GM12878 (cell line): ENCODE results near the gene ETV2. TPM values are rescaled to one million over a fixed set of nuclear protein-coding genes. Genes with fewer than 3 reads are reported as not detected.
A peak's percentile ranks its signal among the peaks of the same experiment; 100 is the strongest.

Source experiments
- ATF2 ChIP-seq: IDR thresholded peaks from 2 replicates; pipeline ENCODE4 v1.6.1; 2012; ENCODE audit warnings: low read length, inconsistent platforms
- BMI1 ChIP-seq: fragments of 450-650 bp; IDR thresholded peaks from 2 replicates; pipeline ENCODE4 v1.6.1; 2016; ENCODE audit warnings: mild to moderate bottlenecking, moderate library complexity, borderline replicate concordance
- CHD2 ChIP-seq: IDR thresholded peaks from 2 replicates; pipeline ENCODE4 v1.6.1; 2011; ENCODE audit warnings: low read depth, low read length, improper control_type of control experiment, borderline replicate concordance
- E4F1 ChIP-seq: fragments of 450-650 bp; IDR thresholded peaks from 2 replicates; pipeline ENCODE4 v1.6.1; 2018; ENCODE audit warnings: borderline replicate concordance, mild to moderate bottlenecking; ENCODE audit not compliant: partially characterized antibody
- EGR1 ChIP-seq, 2 experiments: IDR thresholded peaks; 1 replicate in 1 of 2; 2 replicates in 1 of 2; pipeline ENCODE4 v1.6.1; 2011 to 2012; ENCODE audit warnings: low read depth in 2 of 2, low read length in 2 of 2, borderline replicate concordance in 1 of 2, mild to moderate bottlenecking in 1 of 2, moderate library complexity in 1 of 2
- GABPA ChIP-seq: IDR thresholded peaks from 2 replicates; pipeline ENCODE4 v1.6.1; 2014; ENCODE audit warnings: antibody characterized with exemption, low read depth, mild to moderate bottlenecking, inconsistent platforms
- MEF2B ChIP-seq: fragments of 450-650 bp; IDR thresholded peaks from 2 replicates; pipeline ENCODE4 v1.6.1; 2018; ENCODE audit warnings: mild to moderate bottlenecking, moderate library complexity; ENCODE audit not compliant: partially characterized antibody, poor library complexity, severe bottlenecking
- MXI1 ChIP-seq: fragments of 150-350 bp; IDR thresholded peaks from 2 replicates; pipeline ENCODE4 v1.6.1; 2011; ENCODE audit warnings: low read depth, mild to moderate bottlenecking, inconsistent platforms, low read length, improper control_type of control experiment
- NFIC ChIP-seq: IDR thresholded peaks from 2 replicates; pipeline ENCODE4 v1.6.1; 2012; ENCODE audit warnings: low read depth, mild to moderate bottlenecking, inconsistent platforms, low read length, moderate library complexity
- PAX5 ChIP-seq: IDR thresholded peaks from 2 replicates; pipeline ENCODE4 v1.6.1; 2011; ENCODE audit warnings: low read depth, low read length, borderline replicate concordance
- SIN3A ChIP-seq: IDR thresholded peaks from 2 replicates; pipeline ENCODE4 v1.6.1; 2012; ENCODE audit warnings: low read depth, low read length, improper control_type of control experiment
- SMAD5 ChIP-seq: IDR thresholded peaks from 2 replicates; pipeline ENCODE4 v1.6.1; 2016; ENCODE audit warnings: antibody characterized with exemption, low read depth
- SUZ12 ChIP-seq: fragments of 200-600 bp; sonication (generic); IDR thresholded peaks from one replicate; pipeline ENCODE4 v1.6.1; 2018; ENCODE audit warnings: antibody characterized with exemption, mild to moderate bottlenecking; ENCODE audit not compliant: unreplicated experiment
- TBL1XR1 ChIP-seq: IDR thresholded peaks from 2 replicates; pipeline ENCODE4 v1.6.1; 2012; ENCODE audit warnings: low read depth, low read length, improper control_type of control experiment
- TCF3 ChIP-seq: IDR thresholded peaks from 2 replicates; pipeline ENCODE4 v1.6.1; 2012; ENCODE audit warnings: low read depth, mild to moderate bottlenecking, low read length, borderline replicate concordance; ENCODE audit not compliant: insufficient read depth
- TCF7 ChIP-seq: IDR thresholded peaks from 2 replicates; pipeline ENCODE4 v1.6.1; 2014; ENCODE audit warnings: antibody characterized with exemption, borderline replicate concordance
- USF1 ChIP-seq: IDR thresholded peaks from 2 replicates; pipeline ENCODE4 v1.6.1; 2011; ENCODE audit warnings: borderline replicate concordance, low read depth, mild to moderate bottlenecking, moderate library complexity, mixed read lengths, low read length; ENCODE audit not compliant: insufficient read depth; ENCODE audit errors: extremely low read length
- polyA plus RNA-seq, 11 experiments: library from polyadenylated mRNA; depleted of rRNA in 4 of 11; unstranded in 6 of 11; stranded (reverse) in 5 of 11; fragments of >200 nt; fragmentation: Nextera tagmentation in 4 of 11; fragmentation: Illumina TruSeq in 1 of 11; extraction: Ambion mirVana in 4 of 11; extraction: Trizol in 1 of 11; gene quantifications; 1 replicate in 1 of 11; 2 replicates in 10 of 11; pipeline versions ENCODE4 v1.2.1 to v1.2.3, GENCODE V29; 2011 to 2016; ENCODE audit warnings: inconsistent platforms in 2 of 11, missing spikeins in 2 of 11, low read depth in 1 of 11
- total RNA-seq, 4 experiments: library from RNA; depleted of rRNA in 3 of 4; stranded (reverse); fragments of >200 nt in 3 of 4; fragmentation: Illumina TruSeq in 1 of 4; extraction: Trizol in 1 of 4; gene quantifications; 2 replicates each; pipeline versions ENCODE4 v1.2.1 to v1.2.3, GENCODE V29; 2013 to 2021
- TF ChIP-seq, protein P1 (sequence below): fragments of 450-650 bp; IDR thresholded peaks from 2 replicates; pipeline ENCODE4 v1.6.1; 2017; ENCODE audit warnings: mild to moderate bottlenecking
- TF ChIP-seq, protein P2 (sequence below): IDR thresholded peaks from 2 replicates; pipeline ENCODE4 v1.6.1; 2011; ENCODE audit warnings: low read depth, low read length, improper control_type of control experiment, borderline replicate concordance

ETV2 gene
- total and polyA plus RNA-seq, 10 of the 15 experiments (the other 5 are each of a cell fraction or from before 2014, with no cell fraction given) = 0.10 to 1.4 (median 0.54) TPM; not detected in 1

DNA sequence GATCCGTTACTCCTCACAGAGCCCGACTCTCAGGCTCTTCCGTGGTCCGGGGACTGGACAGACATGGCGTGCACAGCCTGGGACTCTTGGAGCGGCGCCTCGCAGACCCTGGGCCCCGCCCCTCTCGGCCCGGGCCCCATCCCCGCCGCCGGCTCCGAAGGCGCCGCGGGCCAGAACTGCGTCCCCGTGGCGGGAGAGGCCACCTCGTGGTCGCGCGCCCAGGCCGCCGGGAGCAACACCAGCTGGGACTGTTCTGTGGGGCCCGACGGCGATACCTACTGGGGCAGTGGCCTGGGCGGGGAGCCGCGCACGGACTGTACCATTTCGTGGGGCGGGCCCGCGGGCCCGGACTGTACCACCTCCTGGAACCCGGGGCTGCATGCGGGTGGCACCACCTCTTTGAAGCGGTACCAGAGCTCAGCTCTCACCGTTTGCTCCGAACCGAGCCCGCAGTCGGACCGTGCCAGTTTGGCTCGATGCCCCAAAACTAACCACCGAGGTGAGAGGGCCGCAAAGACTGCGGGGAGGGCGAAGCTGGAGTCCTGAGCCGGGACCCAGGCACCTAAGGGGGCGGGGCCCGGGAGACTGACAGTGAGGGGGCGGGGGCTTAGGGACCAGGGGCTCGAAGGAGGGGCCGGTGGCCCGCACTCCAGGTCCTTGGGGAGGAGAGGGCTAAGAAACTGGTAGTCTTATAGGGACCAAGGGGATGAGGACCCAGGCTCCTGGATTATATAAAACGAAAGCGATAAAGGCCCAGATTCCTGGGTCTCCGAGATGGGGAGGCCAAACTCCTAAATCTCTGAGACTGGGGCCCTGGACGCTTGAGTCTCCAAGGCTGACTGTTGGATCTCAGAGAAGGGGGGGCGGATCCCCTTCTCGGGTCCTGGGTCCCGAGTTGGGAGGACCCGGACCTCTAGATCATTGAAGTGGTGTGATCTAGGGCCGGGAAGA is 2.0 kb downstream of the ETV2 start (continued):
- TF ChIP-seq ATF2 (no peak), EGR1 (IDR thresholded peaks at IDR 0.05; ENCODE audit: borderline replicate concordance in 1 of 2, low read depth in 2 of 2, low read length in 2 of 2) (peak in 1 of 2 experiments; percentile 46; a peak in 1 of 3 replicates), PAX5 (0 out of 2 replicates have a peak, but pooled peaks have one; percentile 2), SMAD5 (0 out of 2 replicates have a peak, but pooled peaks have one; percentile 46), GABPA (no peak), MEF2B (no peak), TCF3 (peak; percentile 80), USF1 (no peak), SIN3A (no peak; the same call in 1 of the 2 replicates), BMI1 (no peak), CHD2 (0 out of 2 replicates have a peak, but pooled peaks have one; percentile 23), NFIC (no peak), SUZ12 (no peak), MXI1 (no peak), TBL1XR1 (0 out of 2 replicates have a peak, but pooled peaks have one; percentile 17), E4F1 (peak; percentile 60), TCF7 (no peak)
- TF ChIP-seq, protein P1, sequence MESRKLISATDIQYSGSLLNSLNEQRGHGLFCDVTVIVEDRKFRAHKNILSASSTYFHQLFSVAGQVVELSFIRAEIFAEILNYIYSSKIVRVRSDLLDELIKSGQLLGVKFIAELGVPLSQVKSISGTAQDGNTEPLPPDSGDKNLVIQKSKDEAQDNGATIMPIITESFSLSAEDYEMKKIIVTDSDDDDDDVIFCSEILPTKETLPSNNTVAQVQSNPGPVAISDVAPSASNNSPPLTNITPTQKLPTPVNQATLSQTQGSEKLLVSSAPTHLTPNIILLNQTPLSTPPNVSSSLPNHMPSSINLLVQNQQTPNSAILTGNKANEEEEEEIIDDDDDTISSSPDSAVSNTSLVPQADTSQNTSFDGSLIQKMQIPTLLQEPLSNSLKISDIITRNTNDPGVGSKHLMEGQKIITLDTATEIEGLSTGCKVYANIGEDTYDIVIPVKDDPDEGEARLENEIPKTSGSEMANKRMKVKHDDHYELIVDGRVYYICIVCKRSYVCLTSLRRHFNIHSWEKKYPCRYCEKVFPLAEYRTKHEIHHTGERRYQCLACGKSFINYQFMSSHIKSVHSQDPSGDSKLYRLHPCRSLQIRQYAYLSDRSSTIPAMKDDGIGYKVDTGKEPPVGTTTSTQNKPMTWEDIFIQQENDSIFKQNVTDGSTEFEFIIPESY = no peak
- TF ChIP-seq, protein P2, sequence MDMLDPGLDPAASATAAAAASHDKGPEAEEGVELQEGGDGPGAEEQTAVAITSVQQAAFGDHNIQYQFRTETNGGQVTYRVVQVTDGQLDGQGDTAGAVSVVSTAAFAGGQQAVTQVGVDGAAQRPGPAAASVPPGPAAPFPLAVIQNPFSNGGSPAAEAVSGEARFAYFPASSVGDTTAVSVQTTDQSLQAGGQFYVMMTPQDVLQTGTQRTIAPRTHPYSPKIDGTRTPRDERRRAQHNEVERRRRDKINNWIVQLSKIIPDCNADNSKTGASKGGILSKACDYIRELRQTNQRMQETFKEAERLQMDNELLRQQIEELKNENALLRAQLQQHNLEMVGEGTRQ = no peak
